Neural cell (in vitro differentiated cells): ENCODE data around the gene PTPRU.

Source experiments
- CTCF ChIP-seq: fragments of 450-650 bp; IDR thresholded peaks from 2 replicates; pipeline ENCODE4 v1.5.1; 2014; ENCODE audit warnings: antibody characterized with exemption, mild to moderate bottlenecking, moderate library complexity; ENCODE audit not compliant: poor library complexity, severe bottlenecking
- POLR2AphosphoS5 ChIP-seq: IDR thresholded peaks from 2 replicates; pipeline ENCODE4 v1.6.1; 2012
- REST ChIP-seq: IDR thresholded peaks from 2 replicates; pipeline ENCODE4 v1.6.1; 2012; ENCODE audit warnings: borderline replicate concordance
- TAF1 ChIP-seq: IDR thresholded peaks from 2 replicates; pipeline ENCODE4 v1.6.1; 2012; ENCODE audit warnings: low read depth

GRCh38 chr1:29309075-29309474 is 72.8 kb downstream of the PTPRU start:
- TF ChIP-seq CTCF = no peak
- no peak for TF ChIP-seq REST
- TF ChIP-seq TAF1 = no peak
- TF ChIP-seq POLR2AphosphoS5 = no peak
